Trophoblast cell (in vitro differentiated cells and primary cell): ENCODE results near the gene SCP2D1.

Experiments
- DNase-seq, 2 donors: peaks; one replicate each; pipeline ENCODE4 v3.0.0-alpha.2; 2016
- H2AFZ ChIP-seq: 2 replicates; pipeline ENCODE4 v1.6.1; 2013; ENCODE audit warnings: low read length, moderate library complexity, mild to moderate bottlenecking; ENCODE audit not compliant: insufficient read depth, poor library complexity
- H2AK5ac ChIP-seq: 2 replicates; pipeline ENCODE4 v1.6.1; 2013; ENCODE audit warnings: mild to moderate bottlenecking, low read length
- H2BK120ac ChIP-seq: 2 replicates; pipeline ENCODE4 v1.6.1; 2013; ENCODE audit warnings: low read length, mild to moderate bottlenecking, moderate library complexity; ENCODE audit not compliant: insufficient read depth, poor library complexity
- H2BK12ac ChIP-seq: 2 replicates; pipeline ENCODE4 v1.6.1; 2013; ENCODE audit warnings: mild to moderate bottlenecking, low read length, moderate library complexity
- H2BK5ac ChIP-seq: 2 replicates; pipeline ENCODE4 v1.6.1; 2013; ENCODE audit warnings: low read length, low read depth, moderate library complexity, mild to moderate bottlenecking; ENCODE audit not compliant: poor library complexity
- H3K14ac ChIP-seq: 2 replicates; pipeline ENCODE4 v1.6.1; 2013; ENCODE audit warnings: mild to moderate bottlenecking, low read length
- H3K18ac ChIP-seq: 2 replicates; pipeline ENCODE4 v1.6.1; 2013; ENCODE audit warnings: mild to moderate bottlenecking, low read length
- H3K23ac ChIP-seq: 2 replicates; pipeline ENCODE4 v1.6.1; 2013; ENCODE audit warnings: low read length
- H3K27ac ChIP-seq: 2 replicates; pipeline ENCODE4 v1.5.1; 2013; ENCODE audit warnings: low read depth, mild to moderate bottlenecking, inconsistent platforms, low read length, moderate library complexity
- H3K27me3 ChIP-seq: 2 replicates; pipeline ENCODE4 v1.6.1; 2013; ENCODE audit warnings: inconsistent platforms, mild to moderate bottlenecking, low read length, moderate library complexity; ENCODE audit not compliant: insufficient read depth
- H3K36me3 ChIP-seq, 2 experiments: 1 replicate in 1 of 2; 2 replicates in 1 of 2; pipeline ENCODE4 v1.6.1; 2013; ENCODE audit warnings: low read length in 2 of 2, mild to moderate bottlenecking in 2 of 2, moderate library complexity in 1 of 2; ENCODE audit not compliant: insufficient read depth in 2 of 2, control insufficient read depth in 1 of 2
- H3K4ac ChIP-seq: 2 replicates; pipeline ENCODE4 v1.6.1; 2013; ENCODE audit warnings: low read depth, mild to moderate bottlenecking, low read length, moderate library complexity
- H3K4me1 ChIP-seq, 2 experiments: 1 replicate in 1 of 2; 2 replicates in 1 of 2; pipeline ENCODE4 v1.6.1; 2013; ENCODE audit warnings: low read length in 2 of 2, mild to moderate bottlenecking in 2 of 2, moderate library complexity in 1 of 2; ENCODE audit not compliant: insufficient read depth in 2 of 2, control insufficient read depth in 1 of 2
- H3K4me2 ChIP-seq: 2 replicates; pipeline ENCODE4 v1.6.1; 2013; ENCODE audit warnings: inconsistent platforms, mild to moderate bottlenecking, low read length, moderate library complexity
- H3K4me3 ChIP-seq: 2 replicates; pipeline ENCODE4 v1.5.1; 2013; ENCODE audit warnings: mild to moderate bottlenecking, low read depth, low read length, inconsistent platforms
- H3K79me1 ChIP-seq: one replicate; pipeline ENCODE4 v1.6.1; 2013; ENCODE audit warnings: low read length
- H3K79me2 ChIP-seq: 2 replicates; pipeline ENCODE4 v1.6.1; 2013; ENCODE audit warnings: low read length, mild to moderate bottlenecking; ENCODE audit not compliant: control insufficient read depth, insufficient read depth, poor library complexity
- H3K9ac ChIP-seq: 2 replicates; pipeline ENCODE4 v1.6.1; 2013; ENCODE audit warnings: mild to moderate bottlenecking, low read length
- H3K9me3 ChIP-seq: 2 replicates; pipeline ENCODE4 v1.6.1; 2013; ENCODE audit warnings: low read depth, mild to moderate bottlenecking, control low read depth, inconsistent platforms, low read length; ENCODE audit not compliant: insufficient read depth
- H4K12ac ChIP-seq: 2 replicates; pipeline ENCODE4 v1.6.1; 2013; ENCODE audit warnings: low read depth, mild to moderate bottlenecking, low read length, moderate library complexity
- H4K8ac ChIP-seq: 2 replicates; pipeline ENCODE4 v1.6.1; 2013; ENCODE audit warnings: low read depth, mild to moderate bottlenecking, low read length, moderate library complexity
- H4K91ac ChIP-seq: one replicate; pipeline ENCODE4 v1.6.1; 2013; ENCODE audit warnings: low read depth, mild to moderate bottlenecking, low read length, moderate library complexity
- WGBS: extraction: QIAGEN DNeasy Blood & Tissue Kit; methylation state at CpG from one replicate; pipeline ENCODE4 v1.1.7; 2013; ENCODE audit warnings: missing lambda C conversion rate; ENCODE audit not compliant: insufficient read length, insufficient coverage; ENCODE audit errors: extremely low coverage; 5-methylcytosine and 5-hydroxymethylcytosine counted together

The SCP2D1 gene

DNA sequence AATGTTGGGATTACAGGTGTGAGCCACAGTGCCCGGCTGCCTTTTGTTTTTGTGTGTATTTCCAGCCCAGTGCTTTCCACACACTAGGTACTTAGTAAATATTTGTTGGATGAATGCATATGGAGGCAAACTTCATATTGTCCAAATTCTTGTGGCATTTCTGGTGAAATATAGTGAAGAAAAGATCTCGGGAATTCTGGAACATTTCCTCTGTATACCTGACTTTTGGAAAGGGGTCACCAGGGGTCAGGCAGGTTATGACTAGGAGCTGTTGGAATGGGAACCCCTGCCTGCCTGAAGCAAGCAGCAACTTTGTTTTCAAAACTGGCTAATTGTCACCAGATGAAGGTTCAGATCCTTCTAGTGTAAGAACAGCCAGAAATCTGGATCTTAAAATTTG is 12.1 kb upstream of the SCP2D1 start:
- Histone ChIP-seq H3K4me1 (no peaks in the 10 kb centered on the region), H3K23ac (no peak overlapping the region), H4K12ac (no peak overlapping the region), H3K36me3 (no peaks in the 10 kb centered on the region), H3K27me3 (peaks cover 2% of the 10 kb centered on the region), H4K91ac (no peak overlapping the region), H3K18ac (no peak overlapping the region), H3K14ac (no peak overlapping the region), H2BK5ac (no peak overlapping the region), H3K79me2 (no peaks in the 10 kb centered on the region), H3K79me1 (no peaks in the 10 kb centered on the region), H2AK5ac (no peak overlapping the region), H3K4me3 (no peak overlapping the region), H3K27ac (no peak overlapping the region), H3K9ac (no peak overlapping the region), H3K4me2 (no peak overlapping the region), H2AFZ (no peak overlapping the region), H2BK12ac (no peak overlapping the region), H3K4ac (no peak overlapping the region), H3K9me3 (peaks cover 2% of the 10 kb centered on the region), H2BK120ac (no peak overlapping the region), H4K8ac (no peak overlapping the region)
- no CpG with 5 or more reads among the region's 2 CpGs for WGBS
- peak; percentile 52 to 63 for DNase-seq

GRCh38 chr20:18802012-18802634 is 11.5 kb upstream of the SCP2D1 start:
- no CpG with 5 or more reads among the region's 7 CpGs for WGBS
- Histone ChIP-seq H4K8ac (no peak overlapping the region), H3K79me1 (no peaks in the 10 kb centered on the region), H4K12ac (no peak overlapping the region), H3K79me2 (no peaks in the 10 kb centered on the region), H3K9ac (no peak overlapping the region), H2AK5ac (no peak overlapping the region), H3K18ac (no peak overlapping the region), H2BK120ac (no peak overlapping the region), H3K4ac (no peak overlapping the region), H2AFZ (no peak overlapping the region), H3K36me3 (no peaks in the 10 kb centered on the region), H3K9me3 (peaks cover 2% of the 10 kb centered on the region), H3K4me1 (no peaks in the 10 kb centered on the region), H3K23ac (no peak overlapping the region), H3K27ac (no peak overlapping the region), H2BK12ac (no peak overlapping the region), H3K14ac (no peak overlapping the region), H3K27me3 (peaks cover 2% of the 10 kb centered on the region), H4K91ac (no peak overlapping the region), H3K4me3 (no peak overlapping the region), H2BK5ac (no peak overlapping the region), H3K4me2 (no peak overlapping the region)
- DNase-seq: no peak

DNA sequence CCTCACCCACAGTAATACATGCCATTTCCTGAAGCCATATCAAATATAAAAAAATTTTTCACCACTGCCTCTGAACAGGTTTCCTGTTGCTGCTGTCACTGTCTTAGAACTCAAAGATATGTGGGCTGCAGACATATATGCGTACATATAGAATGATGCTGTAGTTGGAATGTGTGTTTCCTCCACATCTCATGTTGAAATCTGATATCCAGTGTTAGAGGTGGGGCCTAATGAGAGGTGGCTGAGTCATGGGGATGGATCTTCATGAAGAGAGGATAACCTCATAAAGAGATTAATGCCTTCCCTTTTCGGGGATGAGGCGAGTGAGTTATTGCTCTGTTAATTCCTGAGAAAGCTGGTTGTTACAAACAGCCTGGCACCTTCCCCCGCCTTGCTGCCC is 7.7 kb upstream of the SCP2D1 start:
- H3K27me3 ChIP-seq: no peaks in the 10 kb centered on the region
- no peak overlapping the region for H2BK12ac ChIP-seq
- H4K91ac ChIP-seq: no peak overlapping the region
- H3K79me2 ChIP-seq: no peaks in the 10 kb centered on the region
- H3K36me3 ChIP-seq: no peaks in the 10 kb centered on the region
- no peak overlapping the region for H4K12ac ChIP-seq
- H3K9me3 ChIP-seq: peaks cover 2% of the 10 kb centered on the region
- WGBS: no CpG with 5 or more reads among the region's 4 CpGs
- no peak overlapping the region for H2AFZ ChIP-seq
- no peak overlapping the region for H3K4me2 ChIP-seq
- peak in 1 of 2 donors; percentile 2 for DNase-seq
- H3K4me3 ChIP-seq: no peak overlapping the region
- no peak overlapping the region for H2BK5ac ChIP-seq
- H2AK5ac ChIP-seq: no peak overlapping the region
- no peak overlapping the region for H3K23ac ChIP-seq
- H3K79me1 ChIP-seq: no peaks in the 10 kb centered on the region
- H3K27ac ChIP-seq: no peak overlapping the region
- no peak overlapping the region for H3K18ac ChIP-seq
- no peak overlapping the region for H2BK120ac ChIP-seq
- no peak overlapping the region for H3K9ac ChIP-seq
- no peaks in the 10 kb centered on the region for H3K4me1 ChIP-seq
- H3K4ac ChIP-seq: no peak overlapping the region
- H4K8ac ChIP-seq: no peak overlapping the region
- H3K14ac ChIP-seq: no peak overlapping the region

DNA sequence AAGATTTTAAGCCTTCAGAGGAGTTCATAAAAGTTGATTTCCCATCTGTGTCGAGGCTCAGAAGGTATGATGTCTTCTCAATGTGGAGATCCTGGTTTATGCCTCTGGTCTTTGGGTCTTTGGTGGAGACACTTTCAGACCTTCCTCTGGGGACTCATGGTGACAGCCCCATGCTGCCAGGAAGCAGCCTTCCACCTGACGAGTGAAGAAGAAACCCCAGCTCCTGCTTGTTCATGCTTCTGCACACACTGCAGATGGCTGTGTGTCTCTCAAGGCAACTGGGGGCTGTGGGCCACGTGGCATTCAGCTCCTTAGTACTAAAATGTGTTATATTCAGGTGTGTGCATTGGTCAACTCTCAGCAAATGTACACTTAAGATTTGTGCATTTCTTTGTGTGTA is 4.9 kb upstream of the SCP2D1 start:
- no peak overlapping the region for H2BK12ac ChIP-seq
- H3K36me3 ChIP-seq: no peaks in the 10 kb centered on the region
- H2BK120ac ChIP-seq: no peak overlapping the region
- no peak for DNase-seq
- no peak overlapping the region for H3K23ac ChIP-seq
- no peak overlapping the region for H3K9ac ChIP-seq
- H3K4me2 ChIP-seq: no peak overlapping the region
- no peak overlapping the region for H4K12ac ChIP-seq
- no peak overlapping the region for H3K4ac ChIP-seq
- H3K27ac ChIP-seq: no peak overlapping the region
- H3K9me3 ChIP-seq: peaks cover 2% of the 10 kb centered on the region
- H4K8ac ChIP-seq: no peak overlapping the region
- H3K4me1 ChIP-seq: no peaks in the 10 kb centered on the region
- H3K27me3 ChIP-seq: no peaks in the 10 kb centered on the region
- no peaks in the 10 kb centered on the region for H3K79me1 ChIP-seq
- no peak overlapping the region for H3K4me3 ChIP-seq
- no peak overlapping the region for H2BK5ac ChIP-seq
- no peak overlapping the region for H4K91ac ChIP-seq
- H3K18ac ChIP-seq: no peak overlapping the region
- H3K14ac ChIP-seq: no peak overlapping the region
- no peak overlapping the region for H2AK5ac ChIP-seq
- no peaks in the 10 kb centered on the region for H3K79me2 ChIP-seq
- no peak overlapping the region for H2AFZ ChIP-seq
- WGBS: no CpG with 5 or more reads among the region's 3 CpGs
